Hypothalamus (tissue), 51 donors: ENCODE results near the gene FOXS1.

ENCODE experiments used
- DNase-seq, 51 donors: peaks; one replicate each; lab custom pipeline; 2025; lab: John Stamatoyannopoulos, UW

Gene FOXS1

DNA sequence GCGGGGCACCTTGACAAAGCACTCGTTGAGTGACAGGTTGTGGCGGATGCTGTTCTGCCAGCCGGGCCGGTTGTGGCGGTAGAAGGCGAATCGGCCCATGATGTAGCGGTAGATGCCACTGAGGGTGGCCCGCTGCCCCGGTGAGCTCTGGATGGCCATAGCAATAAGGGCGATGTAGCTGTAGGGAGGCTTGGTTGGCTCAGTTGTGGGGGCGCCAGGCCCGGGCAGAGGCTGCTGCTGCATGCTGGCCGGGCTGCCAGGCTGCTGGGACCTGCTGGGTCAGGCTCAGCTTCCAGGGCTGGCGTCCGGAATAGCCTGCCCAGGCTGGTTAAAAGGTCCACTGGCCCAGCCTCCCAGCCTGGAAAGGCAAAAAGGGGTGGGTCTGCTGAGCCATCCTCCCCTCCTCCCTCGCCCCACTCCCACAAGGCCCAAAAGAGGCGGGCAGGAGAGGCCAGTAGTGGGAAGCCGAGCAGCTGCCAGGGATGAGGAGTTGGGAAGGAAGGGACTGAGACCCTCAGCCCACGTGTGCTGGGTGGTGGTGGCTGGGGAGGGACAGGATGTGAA, at the start of gene FOXS1:
Gene FOXS1 (minus strand): TSS at position 305 of the 564 bp plus-strand sequence. CDS start 62 bp downstream, at position 243.
- peak in 17 of 51 donors; percentile 6 to 57 (median 26) for DNase-seq

DNA sequence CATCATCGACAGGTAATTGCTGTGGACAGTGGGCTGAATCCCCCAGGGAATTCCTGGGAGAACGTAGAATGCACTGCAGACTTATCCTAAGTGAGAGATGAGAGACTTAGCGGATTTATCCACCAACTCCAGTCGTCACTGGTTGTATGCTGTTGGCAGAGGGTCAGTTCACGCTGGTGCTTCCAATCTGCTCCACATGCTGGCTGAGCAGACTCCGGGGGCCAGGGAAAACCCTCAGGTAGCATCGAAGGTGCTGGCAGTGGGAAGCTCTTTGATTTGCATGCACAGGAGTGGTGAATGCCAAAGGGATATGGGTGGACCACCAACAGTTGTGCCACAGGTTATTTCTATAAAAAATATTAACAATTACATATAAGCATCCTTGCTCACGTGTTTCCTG, 45.2 kb upstream of the FOXS1 start:
- DNase-seq, result no peak

DNA sequence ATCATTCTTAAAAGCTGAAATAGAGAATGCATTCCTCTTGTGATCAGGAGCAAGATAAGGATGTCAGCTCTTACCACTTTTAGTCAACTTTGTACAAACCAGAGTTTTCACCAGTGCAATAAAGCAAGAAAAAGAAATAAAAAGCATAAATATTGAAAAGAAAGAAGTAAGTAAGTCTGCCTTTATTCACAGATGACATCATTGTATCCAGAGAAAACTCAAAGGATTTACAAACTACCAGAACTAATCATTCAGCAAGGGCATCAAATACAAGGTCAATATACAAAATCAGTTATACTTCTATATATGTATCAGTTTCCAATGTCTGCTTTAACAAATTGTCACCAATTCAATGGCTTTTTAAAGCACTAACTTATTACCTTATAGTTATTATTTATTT, 38.4 kb upstream of the FOXS1 start:
- DNase-seq, result no peak

DNA sequence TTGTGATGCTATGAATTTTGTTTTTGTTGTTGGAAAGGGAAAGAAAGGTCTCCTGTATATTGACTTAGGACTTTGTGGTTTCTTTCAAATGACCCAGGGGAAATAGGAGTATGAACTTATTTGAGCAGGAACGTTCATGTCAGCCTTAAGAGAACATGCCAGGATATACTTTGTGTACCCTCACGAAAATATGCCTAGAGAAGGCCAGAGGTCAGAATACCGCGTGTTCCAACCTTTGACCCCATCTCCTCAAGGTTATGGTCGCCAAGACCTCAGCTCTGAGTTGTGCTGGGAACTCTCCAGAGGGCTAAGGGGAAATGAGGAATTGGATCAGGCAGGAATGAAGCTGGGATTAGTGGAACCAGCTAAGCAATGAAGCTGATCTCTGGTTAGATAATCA, 36.5 kb upstream of the FOXS1 start:
- no peak for DNase-seq

DNA sequence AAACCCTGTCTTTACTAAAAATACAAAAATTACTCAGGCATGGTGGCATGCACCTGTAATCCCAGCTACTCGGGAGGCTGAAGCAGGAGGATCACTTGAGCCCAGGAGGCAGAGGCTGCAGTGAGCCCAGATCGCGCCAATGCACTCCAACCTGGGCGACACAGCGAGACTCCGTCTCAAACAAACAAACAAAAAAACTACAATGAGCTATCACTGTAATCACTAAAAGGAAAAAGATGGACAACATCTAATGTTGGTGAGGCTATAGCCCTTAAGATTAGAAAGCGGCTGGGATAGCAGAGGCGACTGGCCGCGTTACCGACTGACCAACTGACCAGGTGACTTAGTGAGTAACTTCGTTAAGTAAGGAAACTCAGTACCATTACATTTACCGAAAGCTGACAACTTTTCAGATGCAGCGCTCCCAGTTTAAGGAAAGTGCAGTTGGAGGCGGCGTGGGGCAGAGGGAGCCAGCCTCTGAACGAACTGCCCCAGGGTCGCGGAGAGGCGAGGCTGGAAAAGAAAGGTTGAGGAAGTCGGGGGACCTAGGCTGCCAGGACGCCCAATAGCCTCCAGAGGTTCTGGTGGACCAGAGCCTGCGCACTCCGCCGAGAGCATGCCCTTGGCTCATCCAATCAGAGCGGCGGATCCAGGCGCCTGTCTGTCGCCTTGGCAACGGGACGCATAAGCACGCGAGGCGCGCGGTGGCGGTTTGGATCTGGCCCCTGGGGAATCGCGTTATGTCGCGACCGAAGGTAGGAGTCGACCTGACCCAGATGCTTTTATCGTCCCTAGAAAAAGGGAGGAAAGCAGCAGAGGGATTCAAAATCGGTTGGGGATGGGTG, 34.0 kb upstream of the FOXS1 start:
- peak; percentile 62 to 98 (median 87) for DNase-seq

DNA sequence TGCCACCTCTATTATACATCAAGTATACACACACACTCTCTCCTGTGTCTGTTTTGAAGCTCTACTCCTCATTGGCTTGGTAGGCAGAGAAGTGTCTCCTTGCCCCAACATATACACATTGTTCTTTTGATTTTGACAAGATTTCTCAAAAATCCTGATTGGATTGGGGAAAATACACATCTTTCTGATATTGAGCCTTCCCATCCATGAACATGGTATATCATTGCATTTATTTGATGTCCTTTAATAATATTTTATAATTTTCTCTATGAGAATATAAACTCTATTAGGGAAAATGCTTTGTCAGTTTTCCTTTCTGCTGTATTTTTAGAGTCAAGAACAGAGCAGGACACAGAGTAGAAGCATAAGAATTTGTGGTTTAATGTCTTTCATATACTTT, 32.3 kb upstream of the FOXS1 start:
- no peak for DNase-seq

DNA sequence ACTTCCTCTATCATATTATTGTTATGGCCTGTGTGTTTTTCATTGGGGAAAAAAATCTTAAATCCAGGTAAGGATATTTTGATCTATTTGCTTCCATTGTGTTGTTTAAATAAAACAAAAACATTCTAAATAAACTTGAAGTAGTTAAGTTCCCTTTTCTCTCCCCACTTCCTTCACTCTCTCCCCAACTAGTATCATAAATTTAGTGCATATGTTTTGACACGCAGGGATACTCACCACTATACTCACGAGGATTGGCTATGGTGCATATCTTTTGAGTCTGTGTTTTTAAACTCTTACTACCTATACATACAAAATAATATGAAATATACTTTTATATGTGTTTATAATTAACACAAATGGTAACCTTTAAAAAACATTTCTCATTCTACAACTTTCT, 30.3 kb upstream of the FOXS1 start:
- DNase-seq, result no peak

DNA sequence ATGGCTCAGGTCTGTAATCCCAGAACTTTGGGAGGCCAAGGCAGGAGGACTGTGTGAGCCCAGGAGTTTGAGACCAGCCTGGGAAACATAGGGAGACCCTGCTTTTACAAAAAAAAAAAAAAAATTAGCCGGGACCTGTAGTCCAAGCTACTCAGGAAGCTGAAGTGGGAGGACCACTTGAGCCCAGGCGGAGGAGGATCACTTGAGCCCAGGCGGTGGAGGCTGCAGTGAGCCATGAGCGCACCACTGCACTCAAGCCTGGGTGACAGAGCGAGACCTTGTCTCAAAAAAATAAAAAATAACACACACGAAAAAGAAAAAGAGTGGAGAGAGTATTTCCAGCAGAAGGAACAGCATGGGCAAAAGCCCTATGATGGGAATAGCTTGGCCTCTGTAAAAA, 27.0 kb upstream of the FOXS1 start:
- no peak for DNase-seq

DNA sequence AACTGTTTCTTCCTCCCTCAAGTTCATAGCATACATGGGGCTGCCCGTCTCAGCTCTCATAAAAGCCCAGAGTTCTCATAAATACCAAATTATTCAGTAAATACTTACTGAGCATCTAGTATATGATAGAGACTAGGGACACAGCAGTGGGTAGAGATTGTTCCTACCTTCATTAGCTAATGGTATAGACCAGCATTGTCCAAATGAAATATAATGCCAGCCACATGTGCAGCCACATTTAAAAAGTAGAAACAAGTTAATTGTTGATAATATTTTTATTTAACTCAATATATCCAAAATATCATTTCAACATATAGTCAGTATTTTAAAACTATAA, 26.2 kb upstream of the FOXS1 start:
- no peak for DNase-seq

DNA sequence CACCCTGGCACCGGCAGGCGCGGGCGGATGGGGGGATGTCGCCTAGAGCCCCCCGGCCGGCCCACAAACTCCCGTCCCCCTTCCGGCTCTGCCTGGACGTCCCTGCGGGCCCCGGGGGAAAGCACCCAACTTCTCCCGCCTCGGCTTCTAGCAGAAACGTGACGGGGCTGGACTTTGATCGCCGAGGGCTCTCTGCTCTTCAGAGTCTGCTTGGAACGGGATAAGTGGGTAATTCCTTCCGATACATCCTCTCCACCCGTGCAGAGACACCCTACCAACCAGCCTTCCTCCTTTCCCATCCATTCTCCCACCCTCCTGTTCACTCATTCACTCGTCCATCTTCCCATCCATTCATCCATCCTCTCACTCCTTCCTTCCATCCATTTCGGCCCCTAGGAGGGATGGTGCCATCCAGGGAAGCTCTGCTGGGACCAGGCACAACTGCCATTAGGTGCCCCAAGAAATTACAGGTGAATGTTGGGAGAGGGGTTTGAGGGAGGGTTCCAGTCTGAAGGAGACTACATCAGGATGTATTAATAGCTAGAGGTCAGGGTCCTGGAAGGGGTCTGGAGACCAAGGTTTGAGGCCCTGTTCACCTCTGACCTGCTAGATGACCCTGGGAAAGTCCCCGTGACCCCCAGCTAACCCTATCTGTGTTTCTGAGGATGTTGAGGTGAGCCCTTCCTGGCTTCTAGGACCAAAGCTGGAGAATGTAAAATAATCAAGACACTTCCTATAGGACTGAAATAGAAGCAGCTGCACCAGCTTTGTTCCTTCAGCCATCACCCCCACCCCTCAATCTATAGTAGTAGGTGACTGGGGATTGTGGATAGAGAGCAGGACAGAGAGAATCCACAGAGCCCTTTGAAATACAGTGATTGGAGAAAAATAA, 25.6 kb upstream of the FOXS1 start:
- peak in 4 of 51 donors; percentile 46 to 77 (median 62) for DNase-seq

DNA sequence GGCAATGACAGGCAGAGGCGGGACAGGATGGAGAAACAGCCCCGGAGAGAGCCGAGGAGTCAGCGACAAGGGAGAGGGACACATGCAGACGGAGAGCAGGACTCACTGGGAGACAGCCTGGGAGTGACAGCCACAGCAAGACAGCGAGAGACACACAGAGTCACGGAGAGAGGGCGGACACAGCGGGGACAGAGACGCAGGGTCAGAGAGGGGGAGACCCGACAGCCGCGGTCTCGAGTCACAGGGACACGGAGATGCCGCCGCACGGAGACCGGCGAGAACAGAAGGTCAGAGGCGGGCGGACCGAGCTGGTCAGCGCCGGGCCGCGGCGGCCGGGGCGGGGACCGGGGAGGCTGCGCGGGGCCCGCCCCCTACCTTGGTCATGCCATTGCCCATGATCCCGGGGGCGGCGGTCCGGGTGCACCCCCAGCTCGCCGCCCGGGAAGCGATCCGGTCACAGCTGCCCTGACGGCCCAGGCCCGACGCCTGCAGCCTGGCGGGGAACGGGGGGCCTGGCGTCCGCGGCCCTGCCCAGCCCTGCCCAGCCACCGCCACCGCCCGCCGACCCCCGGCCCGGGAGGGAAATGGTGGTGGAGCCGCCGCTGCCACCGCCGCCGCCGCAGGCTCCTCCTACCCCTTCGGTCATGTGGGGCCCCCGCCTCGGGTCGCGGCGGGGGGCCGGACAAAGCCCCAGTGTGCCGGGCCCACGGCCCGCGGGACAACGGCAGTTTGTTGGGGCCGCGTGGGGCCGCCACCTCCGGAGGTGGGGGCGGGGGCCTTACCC, 24.7 kb upstream of the FOXS1 start, which contains the start of the genes DUSP15 and TTLL9:
Gene DUSP15 (minus strand): TSS at position 586 of the 784 bp plus-strand sequence. CDS start 190 bp downstream, at position 396.
Gene TTLL9 (plus strand): TSS at position 693 of the 784 bp plus-strand sequence. CDS start 493 bp downstream, outside the sequence.
- peak in 47 of 51 donors; percentile 36 to 92 (median 73) for DNase-seq

DNA sequence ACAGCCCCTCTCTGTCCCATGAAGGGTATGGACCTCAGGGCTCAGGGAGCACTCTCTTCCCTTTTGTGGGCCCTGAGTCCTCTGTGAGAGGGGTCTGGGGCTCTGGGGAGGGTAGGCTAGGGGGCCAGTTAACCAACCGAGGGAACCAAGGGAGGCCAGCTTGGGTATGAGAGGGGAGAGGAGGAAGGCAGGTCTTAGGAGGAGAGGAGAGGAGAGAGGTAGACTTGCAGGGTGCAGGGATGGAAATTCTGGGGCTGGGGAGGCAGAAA, 24.2 kb upstream of the FOXS1 start:
- DNase-seq, result no peak

DNA sequence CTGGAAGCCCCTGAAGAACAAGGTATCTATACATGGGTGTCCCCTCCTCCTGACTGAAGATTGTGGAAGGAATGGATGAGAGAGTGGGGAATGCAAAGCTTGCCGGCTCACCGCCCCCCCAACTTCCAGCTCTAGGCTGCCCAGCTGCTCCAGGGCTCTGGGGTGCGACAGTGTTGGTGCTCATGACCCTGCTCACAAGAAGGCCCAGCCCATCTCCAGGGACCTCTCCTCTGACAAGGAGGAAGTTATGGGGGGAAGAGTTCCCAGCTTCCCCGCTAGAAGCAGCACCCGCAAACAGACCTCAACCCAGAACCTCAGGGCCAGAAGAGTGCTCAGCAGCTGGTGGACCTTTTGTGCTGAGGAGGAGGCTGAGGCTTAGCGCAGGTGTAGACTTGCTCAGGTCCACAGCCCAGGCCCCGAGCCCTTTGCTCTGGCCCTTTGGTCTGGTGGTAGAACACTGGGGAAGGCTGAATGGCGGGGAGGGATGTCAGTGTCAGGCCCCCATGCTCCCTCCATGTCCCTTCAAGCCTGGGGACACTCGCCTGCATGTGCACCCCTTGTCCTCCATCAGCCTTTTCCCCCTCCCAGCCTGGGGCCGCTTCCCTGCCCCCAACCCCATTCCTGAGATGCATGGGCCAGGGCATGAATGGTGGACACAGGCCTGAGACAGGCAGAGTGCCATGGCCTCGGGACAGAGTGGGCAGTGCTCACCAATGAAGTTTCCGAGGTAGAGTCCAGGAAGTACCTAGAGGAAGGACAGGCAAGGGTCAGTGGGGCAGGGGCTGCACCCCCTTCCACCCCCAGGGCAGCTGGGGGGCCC, 23.7 kb upstream of the FOXS1 start:
- DNase-seq, result no peak

DNA sequence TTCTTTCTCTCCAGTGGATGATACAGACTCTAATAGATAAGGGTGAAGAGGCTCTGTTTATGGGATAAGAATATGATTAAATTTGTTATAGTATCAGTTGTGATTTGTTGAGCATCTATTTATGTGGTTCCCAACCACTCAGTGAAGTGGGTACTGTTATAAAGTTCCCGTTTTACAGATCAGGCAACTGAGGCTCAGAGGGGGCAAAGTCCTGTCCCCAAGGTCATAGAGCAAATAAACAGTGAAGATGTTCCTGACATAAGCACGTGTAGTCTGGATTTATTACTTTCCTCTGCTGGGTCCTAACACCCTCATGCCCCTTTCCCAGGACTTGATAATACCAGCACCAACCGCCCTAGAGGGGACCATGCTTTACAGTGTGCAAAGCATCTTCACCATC, 20.8 kb upstream of the FOXS1 start:
- no peak for DNase-seq

DNA sequence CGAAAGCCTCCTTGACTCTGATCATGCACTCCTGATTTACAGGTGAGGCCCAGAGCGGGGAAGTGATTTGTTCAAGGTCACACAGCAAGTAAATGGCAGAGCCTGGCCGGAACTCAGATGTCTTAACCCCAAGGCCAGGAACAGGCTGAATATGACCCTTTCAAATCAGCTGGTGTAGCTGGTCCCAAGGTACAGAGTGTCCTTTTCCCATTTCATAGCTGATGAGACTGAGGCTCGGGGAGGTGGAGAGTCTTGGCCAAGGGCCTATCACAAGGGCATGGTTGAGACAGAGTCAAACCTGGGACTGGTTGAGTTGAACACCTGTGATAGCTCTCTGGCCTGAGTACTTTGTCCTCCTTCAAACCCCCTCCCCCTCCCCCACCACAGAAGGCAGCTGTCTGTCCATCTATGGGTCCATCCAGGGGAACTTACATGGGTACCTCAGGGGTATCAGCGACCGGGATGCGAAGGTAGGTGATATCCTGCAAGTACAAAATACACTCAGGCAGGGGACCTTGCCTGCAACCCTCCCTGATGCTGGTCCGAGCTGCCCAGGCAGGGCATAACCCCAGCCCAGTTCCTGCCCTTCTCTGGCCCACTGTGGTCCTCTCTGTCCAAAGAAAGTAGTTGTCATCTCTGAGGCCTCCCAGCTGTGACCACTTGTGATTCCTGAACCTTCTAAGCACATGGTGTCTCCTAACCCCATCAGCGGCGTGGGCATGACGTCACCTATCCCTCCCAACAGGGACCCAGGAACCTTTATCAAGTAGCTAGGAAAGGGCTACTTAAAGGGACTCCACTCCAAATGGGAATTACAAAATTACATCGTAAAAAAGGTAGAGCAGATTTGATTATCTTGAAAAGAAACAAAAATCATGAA, 19.4 kb upstream of the FOXS1 start:
- DNase-seq, result no peak

DNA sequence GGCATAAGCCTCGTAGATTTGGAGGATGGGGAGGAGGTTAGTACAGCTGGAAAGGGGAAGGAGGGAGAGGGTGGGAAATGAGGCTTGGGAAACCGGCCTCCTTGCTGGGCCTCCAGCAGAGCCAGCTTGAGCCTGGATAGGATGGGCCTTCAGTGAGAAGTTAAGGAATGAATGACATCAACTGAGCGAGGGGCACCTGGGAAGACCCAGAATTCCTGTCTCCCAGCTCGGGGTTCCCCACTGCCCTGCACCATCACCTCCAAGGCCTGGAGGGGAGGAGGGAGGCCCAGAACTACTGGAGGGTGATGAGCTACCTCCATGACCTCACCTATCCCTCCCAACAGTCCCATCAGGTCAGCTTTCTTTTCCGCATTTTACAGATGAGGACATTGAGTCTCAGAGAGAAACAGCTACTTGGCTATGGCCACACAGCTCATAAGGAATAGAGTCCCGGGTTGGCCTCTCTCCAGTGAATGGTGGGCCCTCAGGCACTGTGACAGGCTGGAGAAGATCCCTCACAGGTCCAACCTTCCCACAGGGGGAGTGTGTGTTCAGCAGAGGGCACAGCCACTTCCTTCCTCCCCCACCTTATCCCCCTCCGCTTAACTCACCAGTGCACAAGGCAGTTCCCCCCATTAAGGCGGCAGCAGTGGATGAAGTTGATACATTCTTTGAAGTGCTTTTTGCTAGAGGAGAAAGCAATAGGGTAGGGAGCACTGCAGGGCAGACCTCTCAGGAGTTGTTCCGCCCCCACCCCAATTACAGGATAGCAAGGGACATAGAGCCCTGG, 18.1 kb upstream of the FOXS1 start:
- no peak for DNase-seq

DNA sequence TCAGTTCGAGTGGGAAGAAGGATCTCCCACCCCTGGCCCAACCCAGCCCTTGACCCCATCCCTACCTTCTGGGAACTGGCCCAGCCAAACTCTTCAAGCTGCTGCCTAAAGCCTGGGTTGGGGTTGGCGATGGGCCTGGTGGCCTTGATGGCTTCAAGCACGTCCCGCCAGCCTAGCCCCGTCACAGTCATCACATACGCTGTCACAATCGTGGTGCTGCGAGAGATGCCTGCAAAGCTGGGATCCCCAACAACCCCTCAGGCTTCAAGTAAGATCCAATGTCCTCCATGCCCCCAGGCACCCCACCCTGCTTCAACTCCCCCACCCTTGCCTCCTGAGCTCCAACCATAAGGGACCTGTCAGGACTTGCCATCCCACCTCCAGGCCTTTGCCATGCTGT, 17.1 kb upstream of the FOXS1 start:
- no peak for DNase-seq

DNA sequence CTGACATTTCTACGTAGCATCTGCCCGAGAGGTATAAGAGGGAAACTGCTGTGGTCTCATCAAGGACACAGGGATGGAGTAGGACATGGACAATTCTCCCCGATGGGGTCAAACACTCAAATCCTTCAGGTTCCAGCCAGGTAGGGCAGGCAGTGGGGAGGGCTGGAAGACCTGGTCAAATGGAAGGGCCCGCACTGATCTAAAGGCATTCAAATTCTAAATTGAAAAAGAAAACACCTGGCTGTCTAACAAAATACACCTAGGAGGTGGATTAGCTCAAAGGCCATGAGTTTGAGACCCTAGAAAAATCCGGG, 16.7 kb upstream of the FOXS1 start:
- DNase-seq, result no peak
